Stimulated activated CD4-positive, alpha-beta T cell treated with anti-CD3 and anti-CD28 coated beads, Interleukin-15, amount 100 ng/mL, for 48 hours (primary cell): ENCODE results near the gene SACS.
"Not testable (repeated sequence)": the region's sequence is repeated elsewhere in the genome, so short reads cannot be mapped to it uniquely, and the experiment has no call there.

Experiments
- DNase-seq, 2 donors: peaks; one replicate each; pipeline ENCODE4 v3.0.0-alpha.2; 2020; ENCODE audit warnings: low read depth in 2 of 2

SACS gene

GRCh38 chr13:23314837-23315236 lies 118.7 kb downstream of the SACS start:
- DNase-seq, result not testable (repeated sequence)

GRCh38 chr13:23292586-23292985 lies 140.9 kb downstream of the SACS start:
- no peak for DNase-seq

GRCh38 chr13:23289917-23290357 lies 143.6 kb downstream of the SACS start:
- no peak for DNase-seq

GRCh38 chr13:23288995-23289394 lies 144.5 kb downstream of the SACS start:
- DNase-seq, result no peak

GRCh38 chr13:23288564-23288963 lies 144.9 kb downstream of the SACS start:
- DNase-seq, result no peak

GRCh38 chr13:23279321-23279720 lies 154.2 kb downstream of the SACS start:
- no peak for DNase-seq
